Mesendoderm (in vitro differentiated cells): Measurements from ENCODE around the gene CTIF.
"Not testable (repeated sequence)": the region's sequence is repeated elsewhere in the genome, so short reads cannot be mapped to it uniquely, and the experiment has no call there.

Experiments
- DNase-seq: peaks from one replicate; pipeline ENCODE4 v3.0.0; 2013
- H2AK5ac ChIP-seq: 2 replicates; pipeline ENCODE4 v1.6.1; 2013; ENCODE audit warnings: low read length, inconsistent platforms
- H2BK120ac ChIP-seq: 2 replicates; pipeline ENCODE4 v1.6.1; 2013; ENCODE audit warnings: low read depth, mild to moderate bottlenecking, low read length, moderate library complexity, mixed read lengths
- H2BK15ac ChIP-seq: replicated peaks from 2 replicates; pipeline ENCODE4 v1.6.1; 2013; ENCODE audit warnings: low read depth, mild to moderate bottlenecking, moderate library complexity
- H2BK5ac ChIP-seq: 2 replicates; pipeline ENCODE4 v1.6.1; 2013; ENCODE audit warnings: low read length, inconsistent platforms
- H3K18ac ChIP-seq: 2 replicates; pipeline ENCODE4 v1.6.1; 2013; ENCODE audit warnings: mild to moderate bottlenecking, low read length, mixed read lengths
- H3K23ac ChIP-seq: one replicate; pipeline ENCODE4 v1.6.1; 2013; ENCODE audit warnings: low read length
- H3K27ac ChIP-seq: 2 replicates; pipeline ENCODE4 v1.5.1; 2013; ENCODE audit warnings: low read depth, mild to moderate bottlenecking, inconsistent platforms, low read length, moderate library complexity
- H3K27me3 ChIP-seq: 2 replicates; pipeline ENCODE4 v1.6.1; 2013; ENCODE audit warnings: low read length, control low read depth, mild to moderate bottlenecking, inconsistent platforms; ENCODE audit not compliant: insufficient read depth, poor library complexity
- H3K36me3 ChIP-seq: 2 replicates; pipeline ENCODE4 v1.6.1; 2013; ENCODE audit warnings: low read length, inconsistent platforms; ENCODE audit not compliant: control insufficient read depth, insufficient read depth
- H3K4ac ChIP-seq: one replicate; pipeline ENCODE4 v1.6.1; 2013; ENCODE audit warnings: low read depth, mild to moderate bottlenecking, low read length, moderate library complexity
- H3K4me1 ChIP-seq: 2 replicates; pipeline ENCODE4 v1.6.1; 2013; ENCODE audit warnings: low read depth, low read length, inconsistent platforms; ENCODE audit not compliant: control insufficient read depth
- H3K4me2 ChIP-seq: 2 replicates; pipeline ENCODE4 v1.6.1; 2013; ENCODE audit warnings: low read length
- H3K4me3 ChIP-seq: 2 replicates; pipeline ENCODE4 v1.5.1; 2013; ENCODE audit warnings: mild to moderate bottlenecking, low read length
- H3K56ac ChIP-seq: one replicate; pipeline ENCODE4 v1.6.1; 2013; ENCODE audit warnings: low read length
- H3K79me1 ChIP-seq: 2 replicates; pipeline ENCODE4 v1.6.1; 2013; ENCODE audit warnings: low read length, inconsistent platforms
- H3K79me2 ChIP-seq: 2 replicates; pipeline ENCODE4 v1.6.1; 2013; ENCODE audit warnings: mild to moderate bottlenecking, low read length; ENCODE audit not compliant: control insufficient read depth, insufficient read depth
- H3K9ac ChIP-seq: 2 replicates; pipeline ENCODE4 v1.6.1; 2013; ENCODE audit warnings: low read length, inconsistent platforms
- H4K5ac ChIP-seq: one replicate; pipeline ENCODE4 v1.6.1; 2013; ENCODE audit warnings: low read length
- H4K8ac ChIP-seq: one replicate; pipeline ENCODE4 v1.6.1; 2013; ENCODE audit warnings: low read depth, mild to moderate bottlenecking, control low read depth, low read length, moderate library complexity
- WGBS: extraction: QIAGEN DNeasy Blood & Tissue Kit; methylation state at CpG from one replicate; pipeline ENCODE4 v1.1.7; 2013; ENCODE audit warnings: low lambda C conversion rate, missing lambda C conversion rate; ENCODE audit not compliant: insufficient coverage; ENCODE audit errors: extremely low coverage; 5-methylcytosine and 5-hydroxymethylcytosine counted together

Gene CTIF

DNA sequence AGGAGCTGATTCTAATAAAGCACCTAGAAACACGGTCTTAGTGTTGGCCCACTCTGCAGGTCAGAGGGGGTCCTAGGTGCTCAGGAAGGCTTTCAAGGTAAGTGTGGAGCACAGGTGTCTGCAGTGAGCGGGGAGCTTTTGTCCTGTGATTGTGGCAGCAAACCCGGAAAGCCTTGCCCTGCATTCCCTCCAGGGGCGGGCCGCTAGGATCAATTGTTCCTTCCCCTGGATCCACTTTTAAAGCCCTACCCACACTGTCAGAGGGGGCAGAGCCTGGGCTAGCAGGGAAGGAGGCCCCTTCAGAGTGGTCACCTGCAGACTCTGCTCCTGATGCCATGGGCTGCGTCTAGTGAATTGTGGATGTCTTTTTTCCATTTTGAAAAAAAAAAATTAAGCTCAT lies 176.0 kb downstream of the CTIF start:
- no peak overlapping the region for H3K27ac ChIP-seq
- no peak overlapping the region for H2BK120ac ChIP-seq
- no peak overlapping the region for H2BK15ac ChIP-seq
- H3K4ac ChIP-seq = no peak overlapping the region
- H4K8ac ChIP-seq = no peak overlapping the region
- no peaks in the 10 kb centered on the region for H3K79me2 ChIP-seq
- H3K4me2 ChIP-seq = no peak overlapping the region
- H4K5ac ChIP-seq = no peak overlapping the region
- H3K23ac ChIP-seq = no peak overlapping the region
- H3K27me3 ChIP-seq = no peaks in the 10 kb centered on the region
- DNase-seq = peak; percentile 38
- no peak overlapping the region for H3K18ac ChIP-seq
- no peak overlapping the region for H3K4me3 ChIP-seq
- H3K9ac ChIP-seq = no peak overlapping the region
- no peak overlapping the region for H2AK5ac ChIP-seq
- H3K36me3 ChIP-seq = no peaks in the 10 kb centered on the region
- WGBS = no CpG with 5 or more reads among the region's 6 CpGs
- H3K79me1 ChIP-seq = no peaks in the 10 kb centered on the region
- no peaks in the 10 kb centered on the region for H3K4me1 ChIP-seq
- no peak overlapping the region for H3K56ac ChIP-seq
- no peak overlapping the region for H2BK5ac ChIP-seq

DNA sequence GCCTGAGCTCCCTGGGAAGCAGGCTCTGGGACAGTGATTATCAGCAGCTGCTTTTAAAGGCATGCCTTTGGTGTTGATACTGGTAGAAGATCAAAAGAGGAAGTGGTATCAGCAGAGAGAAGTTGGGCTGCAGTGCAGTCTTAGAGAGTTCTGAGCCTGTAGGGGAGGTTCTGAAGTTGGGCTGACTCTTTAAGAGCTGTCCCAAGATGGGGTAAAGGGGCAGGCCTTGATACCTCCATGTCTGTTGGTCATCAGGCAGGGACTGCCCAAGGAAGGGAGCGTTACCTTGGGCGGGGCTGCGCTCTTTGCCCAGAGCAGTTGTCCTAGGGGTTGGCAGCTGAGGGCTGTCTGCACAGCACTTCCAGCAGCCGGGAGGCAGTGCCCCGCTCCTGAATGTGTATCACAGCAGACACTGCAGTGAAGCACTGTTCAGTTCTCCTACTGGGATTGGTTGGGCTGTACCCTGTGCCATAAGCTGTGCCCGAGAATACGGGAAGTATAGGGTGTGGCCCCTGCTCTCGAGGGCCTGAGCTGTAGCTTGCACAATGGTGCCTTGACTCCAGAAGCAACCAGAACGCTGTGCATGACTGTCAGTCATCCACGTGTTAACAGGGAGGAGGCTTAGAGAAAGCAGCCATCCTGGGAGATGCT lies 177.0 kb downstream of the CTIF start:
- no peak overlapping the region for H4K5ac ChIP-seq
- H3K9ac ChIP-seq = no peak overlapping the region
- no peaks in the 10 kb centered on the region for H3K79me2 ChIP-seq
- H2BK15ac ChIP-seq = no peak overlapping the region
- no peak overlapping the region for H3K4me3 ChIP-seq
- H4K8ac ChIP-seq = no peak overlapping the region
- no peak overlapping the region for H3K4me2 ChIP-seq
- H3K56ac ChIP-seq = no peak overlapping the region
- peak; percentile 54 for DNase-seq
- no peak overlapping the region for H3K18ac ChIP-seq
- H2BK5ac ChIP-seq = no peak overlapping the region
- H3K79me1 ChIP-seq = no peaks in the 10 kb centered on the region
- no peaks in the 10 kb centered on the region for H3K4me1 ChIP-seq
- no peaks in the 10 kb centered on the region for H3K36me3 ChIP-seq
- no peak overlapping the region for H3K4ac ChIP-seq
- no peak overlapping the region for H2AK5ac ChIP-seq
- H3K27me3 ChIP-seq = no peaks in the 10 kb centered on the region
- H2BK120ac ChIP-seq = no peak overlapping the region
- no peak overlapping the region for H3K23ac ChIP-seq
- H3K27ac ChIP-seq = no peak overlapping the region
- WGBS = no CpG with 5 or more reads among the region's 10 CpGs

DNA sequence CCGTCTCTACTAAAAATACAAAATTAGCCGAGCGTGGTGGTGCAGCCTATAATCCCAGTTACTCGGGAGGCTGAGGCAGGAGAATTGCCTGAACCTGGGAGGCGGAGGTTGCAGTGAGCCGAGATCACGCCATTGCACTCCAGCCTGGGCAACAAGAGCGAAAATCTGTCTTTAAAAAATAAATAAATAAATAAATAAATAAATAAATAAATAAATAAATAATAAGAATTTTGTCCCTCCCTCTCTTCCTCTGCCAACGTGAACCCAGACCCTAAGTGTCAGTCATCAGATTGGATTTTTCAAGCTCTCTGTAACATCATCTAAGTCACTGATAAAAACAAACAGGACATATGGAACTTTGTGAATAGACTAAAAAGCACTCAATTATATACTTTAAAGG lies 178.4 kb downstream of the CTIF start:
- not testable (repeated sequence) for H3K9ac ChIP-seq, H3K27me3 ChIP-seq, H3K79me1 ChIP-seq, H3K4ac ChIP-seq, H4K5ac ChIP-seq, H3K18ac ChIP-seq, H3K4me3 ChIP-seq, H3K79me2 ChIP-seq, H2AK5ac ChIP-seq, H3K4me1 ChIP-seq, DNase-seq, H2BK120ac ChIP-seq, H3K36me3 ChIP-seq, H3K27ac ChIP-seq, H2BK5ac ChIP-seq, H3K23ac ChIP-seq, H2BK15ac ChIP-seq, H4K8ac ChIP-seq, H3K56ac ChIP-seq, H3K4me2 ChIP-seq
- WGBS = no CpG with 5 or more reads among the region's 9 CpGs

DNA sequence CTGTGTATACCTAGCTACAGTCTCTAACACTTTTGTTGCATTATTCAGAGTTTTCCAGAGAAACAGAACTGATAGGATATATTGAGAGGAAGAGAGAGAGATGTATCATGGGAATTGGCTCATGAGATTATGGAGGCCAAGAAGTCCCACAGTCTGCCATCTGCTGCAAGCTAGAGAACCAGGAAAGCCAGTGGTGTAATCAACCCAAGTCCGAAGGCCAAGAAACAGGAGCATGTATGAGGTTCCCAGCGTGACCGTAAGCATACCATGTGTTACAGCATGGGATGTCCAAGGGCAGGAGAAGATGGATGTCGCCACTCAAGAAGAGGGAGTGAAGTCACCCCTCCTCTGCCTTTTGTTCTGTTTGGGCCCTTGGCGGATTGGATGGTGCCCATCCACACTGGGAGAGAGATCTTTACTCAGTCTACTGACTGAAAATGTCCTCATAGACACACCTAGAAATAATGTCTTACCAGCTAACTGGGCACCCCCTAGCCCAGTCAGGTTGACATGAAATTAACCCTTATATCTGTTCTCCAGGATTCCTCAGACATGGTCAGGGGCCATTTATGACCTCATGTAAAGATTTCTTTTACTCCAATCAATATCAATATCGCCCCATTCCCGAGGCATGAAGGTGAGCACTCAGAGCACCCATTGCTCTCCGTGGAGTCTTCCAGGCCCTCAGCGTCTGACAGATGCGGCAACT lies 179.6 kb downstream of the CTIF start:
- Histone ChIP-seq H3K9ac (no peak overlapping the region), H3K4me1 (no peaks in the 10 kb centered on the region), H2BK5ac (no peak overlapping the region), H4K8ac (no peak overlapping the region), H2AK5ac (no peak overlapping the region), H4K5ac (no peak overlapping the region), H3K4me2 (no peak overlapping the region), H3K27me3 (no peaks in the 10 kb centered on the region), H3K36me3 (no peaks in the 10 kb centered on the region), H3K4ac (no peak overlapping the region), H3K4me3 (no peak overlapping the region), H3K79me1 (no peaks in the 10 kb centered on the region), H3K79me2 (no peaks in the 10 kb centered on the region), H3K23ac (no peak overlapping the region), H2BK120ac (no peak overlapping the region), H3K27ac (no peak overlapping the region), H3K56ac (no peak overlapping the region), H3K18ac (no peak overlapping the region), H2BK15ac (no peak overlapping the region)
- WGBS = no CpG with 5 or more reads among the region's 10 CpGs
- DNase-seq = no peak

DNA sequence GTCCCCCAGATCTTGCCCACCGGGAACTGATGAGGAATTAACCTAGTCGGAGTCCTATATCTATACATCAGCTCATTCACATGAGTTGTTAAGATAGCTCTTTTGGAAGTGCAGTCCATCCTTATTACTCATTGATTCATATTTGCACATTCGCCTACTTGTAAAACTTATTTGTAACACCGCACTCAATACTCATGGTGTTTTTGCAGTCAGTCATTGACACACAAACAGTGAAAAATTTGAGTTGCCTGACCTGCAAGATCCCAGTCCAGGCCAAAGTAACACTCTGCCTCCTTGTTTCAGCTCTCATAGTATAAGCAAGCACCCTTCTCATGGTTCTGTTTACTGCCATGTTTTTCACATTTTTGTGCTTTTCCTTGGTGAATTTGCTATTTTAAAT lies 180.6 kb downstream of the CTIF start:
- H2BK15ac ChIP-seq = no peak overlapping the region
- H3K27ac ChIP-seq = no peak overlapping the region
- WGBS = no CpG with 5 or more reads among the region's 4 CpGs

More for the DNA sequence above, 180.6 kb downstream of the CTIF start:
- DNase-seq = no peak
- no peak overlapping the region for H2BK5ac ChIP-seq
- no peak overlapping the region for H2AK5ac ChIP-seq
- H4K8ac ChIP-seq = no peak overlapping the region
- no peaks in the 10 kb centered on the region for H3K4me1 ChIP-seq
- no peaks in the 10 kb centered on the region for H3K79me2 ChIP-seq
- H3K4me3 ChIP-seq = no peak overlapping the region
- no peak overlapping the region for H3K18ac ChIP-seq
- no peaks in the 10 kb centered on the region for H3K27me3 ChIP-seq
- no peaks in the 10 kb centered on the region for H3K79me1 ChIP-seq
- no peak overlapping the region for H3K4me2 ChIP-seq
- H3K56ac ChIP-seq = no peak overlapping the region
- no peak overlapping the region for H2BK120ac ChIP-seq
- no peak overlapping the region for H3K23ac ChIP-seq
- no peak overlapping the region for H3K4ac ChIP-seq
- H4K5ac ChIP-seq = no peak overlapping the region
- no peaks in the 10 kb centered on the region for H3K36me3 ChIP-seq
- H3K9ac ChIP-seq = no peak overlapping the region
